Muscle layer of colon (tissue), 2 donors: Measurements from ENCODE around the gene TMEM74B.
A peak's percentile ranks its signal among the peaks of the same experiment; 100 is the strongest.
"Not testable (repeated sequence)": the region's sequence is repeated elsewhere in the genome, so short reads cannot be mapped to it uniquely, and the experiment has no call there.

Experiments used
- H3K27ac ChIP-seq: one replicate; pipeline ENCODE4 v1.7.0; 2013; ENCODE audit warnings: low read depth, mild to moderate bottlenecking, low read length, moderate library complexity
- H3K27me3 ChIP-seq, 2 donors: one replicate each; pipeline ENCODE4 v1.7.0; 2013; ENCODE audit warnings: low read length in 2 of 2, mild to moderate bottlenecking in 2 of 2; ENCODE audit not compliant: insufficient read depth in 2 of 2, control insufficient read depth in 1 of 2
- H3K36me3 ChIP-seq: one replicate; pipeline ENCODE4 v1.7.0; 2013; ENCODE audit warnings: mild to moderate bottlenecking, low read length; ENCODE audit not compliant: insufficient read depth
- H3K4me1 ChIP-seq: one replicate; pipeline ENCODE4 v1.7.0; 2013; ENCODE audit warnings: mild to moderate bottlenecking, low read length; ENCODE audit not compliant: insufficient read depth
- H3K4me3 ChIP-seq, 2 donors: one replicate each; pipeline ENCODE4 v1.7.0; 2013; ENCODE audit warnings: low read length in 2 of 2, low read depth in 1 of 2, mild to moderate bottlenecking in 1 of 2, moderate library complexity in 1 of 2
- H3K9ac ChIP-seq: one replicate; pipeline ENCODE4 v1.7.0; 2013; ENCODE audit warnings: low read length
- H3K9me3 ChIP-seq: one replicate; pipeline ENCODE4 v1.7.0; 2013; ENCODE audit warnings: mild to moderate bottlenecking, low read length
- donor health status: abdominal sarcoma.
- donor health status: Adenocarcinoma of cecum.

The TMEM74B gene

GRCh38 chr20:1184638-1185315 is at the start of gene TMEM74B:
Gene TMEM74B, minus strand, starts transcription at chr20:1184981. Its CDS starts 1,180 bp downstream, at chr20:1183801.
- H3K9me3 ChIP-seq, result no peaks in the 10 kb centered on the region
- no peaks in the 10 kb centered on the region for H3K36me3 ChIP-seq
- H3K4me1 ChIP-seq, result no peaks in the 10 kb centered on the region
- H3K4me3 ChIP-seq, result peak within 1 kb of the TSS in 1 of 2 donors; percentile 32
- H3K27ac ChIP-seq, result no peak within 1 kb of the TSS
- H3K27me3 ChIP-seq, result peaks cover 3 to 24% of the 10 kb centered on the region in 2 donors
- no peak within 1 kb of the TSS for H3K9ac ChIP-seq

GRCh38 chr20:1232286-1233111 is 47.7 kb upstream of the TMEM74B start:
- no peak overlapping the region for H3K27ac ChIP-seq
- H3K9me3 ChIP-seq, result no peaks in the 10 kb centered on the region
- H3K27me3 ChIP-seq, result peaks cover 5 to 18% of the 10 kb centered on the region in 2 donors
- H3K9ac ChIP-seq, result no peak overlapping the region
- H3K4me1 ChIP-seq, result no peaks in the 10 kb centered on the region
- H3K36me3 ChIP-seq, result no peaks in the 10 kb centered on the region
- H3K4me3 ChIP-seq, result no peak overlapping the region

GRCh38 chr20:1229541-1229940 is 44.8 kb upstream of the TMEM74B start:
- Histone ChIP-seq H3K36me3 (no peaks in the 10 kb centered on the region), H3K9me3 (no peaks in the 10 kb centered on the region), H3K4me1 (no peaks in the 10 kb centered on the region), H3K4me3 (no peak overlapping the region), H3K27me3 (peaks cover 18 to 34% of the 10 kb centered on the region in 2 donors), H3K27ac (no peak overlapping the region), H3K9ac (no peak overlapping the region)

GRCh38 chr20:1225783-1226654 is 41.2 kb upstream of the TMEM74B start, which contains the start of gene RAD21L1:
Gene RAD21L1, plus strand, starts transcription at chr20:1226044. Its CDS starts 2,410 bp downstream, at chr20:1228454.
- no peak within 1 kb of the TSS for H3K9ac ChIP-seq
- peak within 1 kb of the TSS; percentile 28 to 37 for H3K4me3 ChIP-seq
- peaks cover 20 to 34% of the 10 kb centered on the region in 2 donors for H3K27me3 ChIP-seq
- H3K4me1 ChIP-seq, result no peaks in the 10 kb centered on the region
- no peak within 1 kb of the TSS for H3K27ac ChIP-seq
- H3K36me3 ChIP-seq, result no peaks in the 10 kb centered on the region
- H3K9me3 ChIP-seq, result no peaks in the 10 kb centered on the region

- Histone ChIP-seq H3K36me3 (no peaks in the 10 kb centered on the region), H3K4me3 (no peak overlapping the region), H3K4me1 (no peaks in the 10 kb centered on the region), H3K9ac (no peak overlapping the region), H3K27ac (no peak overlapping the region), H3K9me3 (no peaks in the 10 kb centered on the region), H3K27me3 (peaks cover 20 to 34% of the 10 kb centered on the region in 2 donors)
Measured at GRCh38 chr20:1225263-1225782, 40.5 kb upstream of the TMEM74B start.

- peaks cover 20 to 25% of the 10 kb centered on the region in 2 donors for H3K27me3 ChIP-seq
- H3K9me3 ChIP-seq, result no peaks in the 10 kb centered on the region
- H3K9ac ChIP-seq, result no peak overlapping the region
- H3K4me1 ChIP-seq, result no peaks in the 10 kb centered on the region
- no peak overlapping the region for H3K4me3 ChIP-seq
- H3K27ac ChIP-seq, result no peak overlapping the region
- H3K36me3 ChIP-seq, result no peaks in the 10 kb centered on the region
Measured at GRCh38 chr20:1224205-1224890, 39.6 kb upstream of the TMEM74B start.

- peaks cover 17 to 18% of the 10 kb centered on the region in 2 donors for H3K27me3 ChIP-seq
- not testable (repeated sequence) for H3K27ac ChIP-seq, H3K4me3 ChIP-seq, H3K9me3 ChIP-seq, H3K9ac ChIP-seq, H3K4me1 ChIP-seq, H3K36me3 ChIP-seq
Measured at GRCh38 chr20:1222750-1223149, 38.0 kb upstream of the TMEM74B start.

- H3K4me3 ChIP-seq, H3K9me3 ChIP-seq, H3K36me3 ChIP-seq, H3K9ac ChIP-seq, H3K4me1 ChIP-seq, H3K27ac ChIP-seq, H3K27me3 ChIP-seq: not testable (repeated sequence)
Measured at GRCh38 chr20:1216527-1217427, 32.0 kb upstream of the TMEM74B start.

GRCh38 chr20:1215386-1216170 is 30.8 kb upstream of the TMEM74B start:
- Histone ChIP-seq H3K9ac (no peak overlapping the region), H3K36me3 (no peaks in the 10 kb centered on the region), H3K27ac (no peak overlapping the region), H3K27me3 (no peaks in the 10 kb centered on the region), H3K9me3 (no peaks in the 10 kb centered on the region), H3K4me1 (peaks cover 4% of the 10 kb centered on the region), H3K4me3 (no peak overlapping the region)
